Epithelial cell of esophagus (primary cell): ENCODE results near the gene GULP1.
A peak's percentile ranks its signal among the peaks of the same experiment; 100 is the strongest.
"Not testable (repeated sequence)": the region's sequence is repeated elsewhere in the genome, so short reads cannot be mapped to it uniquely, and the experiment has no call there.

Source experiments
- DNase-seq: peaks from one replicate; pipeline ENCODE4 v3.0.0; 2010; ENCODE audit warnings: low read depth
- H3K4me3 ChIP-seq: 2 replicates; pipeline ENCODE4 v1.5.1; 2011; ENCODE audit warnings: mild to moderate bottlenecking, low read length, control low read depth
- TF ChIP-seq, protein P1 (sequence below): IDR thresholded peaks from 2 replicates; pipeline ENCODE4 v1.5.1; 2011; ENCODE audit warnings: low read depth, mild to moderate bottlenecking, low read length, control low read depth, inconsistent platforms; ENCODE audit not compliant: insufficient read depth; ENCODE audit errors: missing control alignments

GULP1 gene

DNA sequence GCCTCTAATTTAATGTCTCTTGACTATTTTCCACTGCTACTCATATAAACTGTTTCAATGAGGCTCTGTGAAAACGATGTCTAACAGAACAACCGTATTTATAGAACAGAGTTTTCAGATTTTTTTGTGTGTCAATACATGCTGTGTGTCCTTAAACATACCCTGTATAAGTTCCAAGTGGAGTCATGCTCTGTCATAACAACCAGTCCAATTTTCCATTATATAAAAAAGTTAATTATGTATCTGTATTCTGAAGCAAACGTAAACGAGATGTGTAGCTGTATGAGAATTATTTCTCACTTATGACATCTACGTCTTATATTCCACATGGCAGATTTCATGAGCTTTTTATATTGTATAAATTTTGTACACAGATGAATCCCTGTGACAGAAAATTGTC lies 13.9 kb upstream of the GULP1 start:
- no peak for DNase-seq
- TF ChIP-seq, protein P1, sequence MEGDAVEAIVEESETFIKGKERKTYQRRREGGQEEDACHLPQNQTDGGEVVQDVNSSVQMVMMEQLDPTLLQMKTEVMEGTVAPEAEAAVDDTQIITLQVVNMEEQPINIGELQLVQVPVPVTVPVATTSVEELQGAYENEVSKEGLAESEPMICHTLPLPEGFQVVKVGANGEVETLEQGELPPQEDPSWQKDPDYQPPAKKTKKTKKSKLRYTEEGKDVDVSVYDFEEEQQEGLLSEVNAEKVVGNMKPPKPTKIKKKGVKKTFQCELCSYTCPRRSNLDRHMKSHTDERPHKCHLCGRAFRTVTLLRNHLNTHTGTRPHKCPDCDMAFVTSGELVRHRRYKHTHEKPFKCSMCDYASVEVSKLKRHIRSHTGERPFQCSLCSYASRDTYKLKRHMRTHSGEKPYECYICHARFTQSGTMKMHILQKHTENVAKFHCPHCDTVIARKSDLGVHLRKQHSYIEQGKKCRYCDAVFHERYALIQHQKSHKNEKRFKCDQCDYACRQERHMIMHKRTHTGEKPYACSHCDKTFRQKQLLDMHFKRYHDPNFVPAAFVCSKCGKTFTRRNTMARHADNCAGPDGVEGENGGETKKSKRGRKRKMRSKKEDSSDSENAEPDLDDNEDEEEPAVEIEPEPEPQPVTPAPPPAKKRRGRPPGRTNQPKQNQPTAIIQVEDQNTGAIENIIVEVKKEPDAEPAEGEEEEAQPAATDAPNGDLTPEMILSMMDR = no peak
- H3K4me3 ChIP-seq = no peak overlapping the region

DNA sequence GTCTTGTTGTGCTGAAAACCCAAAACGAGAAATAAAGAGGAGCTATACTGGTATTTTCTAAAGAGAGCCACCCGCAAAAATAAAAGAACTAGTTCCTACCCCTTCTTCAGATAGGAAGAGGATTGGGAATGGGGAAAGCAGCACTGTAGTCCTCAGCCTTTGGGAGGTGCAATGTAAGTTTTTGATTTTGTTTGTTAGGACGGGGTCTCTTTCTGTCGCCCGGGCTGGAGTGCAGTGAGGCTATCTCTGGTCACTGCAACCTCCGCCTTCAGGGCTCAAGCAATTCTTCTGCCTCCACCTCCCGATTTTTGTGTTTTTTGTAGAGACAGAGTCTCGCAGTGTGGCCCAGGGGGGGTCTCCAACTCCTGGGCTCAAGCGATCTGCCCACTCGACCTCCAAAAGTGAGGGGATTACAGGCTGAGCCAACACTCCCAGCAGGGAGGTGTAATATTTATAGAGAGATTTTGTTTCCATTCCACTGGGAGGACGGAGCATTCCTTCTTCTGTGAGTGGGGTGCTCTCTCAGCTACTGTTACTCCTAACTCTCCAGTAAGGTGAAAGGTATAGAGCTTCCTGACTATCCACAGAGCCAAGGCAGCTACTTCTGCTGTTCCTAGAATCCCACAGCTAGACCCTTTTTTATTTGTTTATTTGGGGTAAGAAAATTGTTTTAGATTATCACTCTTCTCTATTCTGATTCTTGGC lies 13.1 kb upstream of the GULP1 start:
- no peak for DNase-seq
- H3K4me3 ChIP-seq = no peak overlapping the region
- TF ChIP-seq, protein P1 = no peak

DNA sequence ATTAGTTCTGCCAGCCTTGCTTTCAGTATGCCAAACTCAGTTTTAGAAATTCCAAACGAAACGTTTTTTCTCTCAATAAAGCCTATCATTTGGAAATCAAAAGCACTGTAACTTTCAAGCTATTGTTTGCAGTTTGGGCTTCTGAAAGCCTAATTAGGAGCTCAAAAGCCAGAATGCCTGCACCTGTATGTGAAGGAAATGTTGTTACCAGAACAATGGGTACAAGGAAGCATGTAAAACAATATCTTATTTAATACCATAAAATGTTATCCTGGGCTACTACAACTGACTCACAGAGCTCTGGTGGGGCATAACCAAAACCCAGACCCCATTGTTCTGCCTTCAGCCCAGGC lies 12.6 kb upstream of the GULP1 start:
- no peak for DNase-seq
- TF ChIP-seq, protein P1 = no peak
- H3K4me3 ChIP-seq = no peak overlapping the region

DNA sequence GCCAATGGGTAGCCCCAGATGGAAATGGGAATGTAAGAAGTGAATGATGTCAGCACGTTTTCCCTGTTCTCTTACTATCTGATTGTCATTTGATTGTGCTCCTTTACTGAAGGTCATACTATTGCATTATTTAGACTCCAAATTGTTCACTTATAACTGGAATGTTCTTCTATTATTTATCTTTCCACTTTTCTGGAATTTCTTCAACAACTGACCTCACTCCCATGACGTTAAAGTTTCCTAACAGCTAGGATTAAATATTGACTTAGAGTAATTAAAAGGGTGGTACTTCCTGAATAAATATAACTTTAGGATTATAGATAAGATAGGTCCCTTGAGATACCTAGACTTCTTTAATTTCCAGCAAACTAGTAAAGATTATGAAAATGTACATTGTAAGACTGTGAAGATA lies 10.9 kb upstream of the GULP1 start:
- TF ChIP-seq, protein P1 = no peak
- H3K4me3 ChIP-seq = no peak overlapping the region
- no peak for DNase-seq

DNA sequence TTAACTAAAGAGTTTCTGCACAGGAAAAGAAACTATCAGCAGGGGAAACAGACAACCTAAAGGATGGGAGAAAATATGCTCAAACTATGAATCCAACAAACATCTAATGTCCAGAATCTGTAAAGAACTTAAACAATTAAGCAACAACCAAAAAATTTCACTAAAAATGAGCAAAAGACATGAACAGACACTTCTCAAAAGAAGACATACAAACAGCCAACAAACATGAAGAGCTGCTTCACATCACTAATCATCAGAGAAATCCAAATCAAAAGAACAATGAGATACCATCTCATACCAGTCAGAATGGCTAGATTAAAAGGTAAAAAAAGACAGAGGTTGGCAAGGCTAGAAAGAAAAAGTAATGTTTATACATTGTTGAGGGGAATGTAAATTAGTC lies 8.8 kb upstream of the GULP1 start:
- no peak for DNase-seq
- H3K4me3 ChIP-seq = no peak overlapping the region
- TF ChIP-seq, protein P1 = no peak

DNA sequence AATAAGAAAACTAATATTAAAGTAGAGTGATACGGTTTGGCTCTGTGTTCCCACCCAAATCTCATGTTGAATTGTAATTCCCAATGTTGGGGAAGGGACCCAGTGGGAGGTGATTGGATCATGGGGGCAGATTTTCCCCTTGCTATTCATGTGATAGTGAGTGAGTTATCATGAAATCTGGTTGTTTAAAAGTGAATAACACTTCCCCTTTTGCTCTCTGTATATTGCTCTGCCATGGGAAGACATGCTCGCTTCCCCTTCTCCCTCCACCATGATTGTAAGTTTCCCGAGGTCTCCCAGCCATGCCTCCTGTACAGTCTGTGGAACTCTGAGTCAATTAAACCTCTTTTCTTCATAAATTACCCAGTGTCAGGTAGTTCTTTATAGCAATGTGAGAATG lies 7.4 kb upstream of the GULP1 start:
- not testable (repeated sequence) for DNase-seq, H3K4me3 ChIP-seq

DNA sequence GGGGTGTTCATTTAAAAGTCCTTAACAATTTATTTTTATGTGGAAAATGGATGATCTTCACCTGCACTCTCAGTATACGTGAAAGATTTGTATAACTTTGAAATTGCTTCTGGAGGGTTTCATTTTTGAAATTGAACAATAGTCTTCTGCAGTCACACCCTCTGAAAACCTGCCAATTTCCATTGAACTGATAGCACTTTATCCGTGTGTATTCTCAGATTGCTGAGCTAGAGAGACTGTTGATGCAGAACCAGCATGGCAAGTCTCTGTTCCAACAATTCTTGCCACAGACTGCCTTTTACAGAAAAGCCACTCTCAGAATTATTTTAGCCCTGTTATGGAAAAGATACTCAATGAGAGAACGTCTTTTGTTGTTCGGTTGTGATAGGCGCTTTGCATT lies 6.6 kb upstream of the GULP1 start:
- DNase-seq = peak; percentile 6
- no peak overlapping the region for H3K4me3 ChIP-seq
- TF ChIP-seq, protein P1 = no peak

DNA sequence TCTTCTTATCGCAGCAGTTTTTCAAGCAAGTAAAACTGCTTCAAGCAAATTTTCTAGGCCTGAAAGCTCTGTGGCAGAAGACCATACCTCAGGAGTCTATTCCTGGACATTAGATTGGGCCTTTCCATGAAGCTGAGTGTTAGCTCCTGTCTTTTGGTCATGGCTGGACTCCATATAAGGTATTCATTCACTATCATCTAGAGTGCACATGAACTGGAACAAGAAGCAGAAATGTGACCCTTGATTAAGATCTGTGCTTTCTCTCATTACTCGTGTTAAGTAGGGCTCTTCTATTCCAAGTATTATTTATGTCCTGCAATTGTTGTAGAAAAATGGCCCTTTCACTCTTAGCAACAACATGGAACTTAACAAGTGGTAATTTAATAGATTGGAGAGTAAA lies 5.9 kb upstream of the GULP1 start:
- no peak overlapping the region for H3K4me3 ChIP-seq
- TF ChIP-seq, protein P1 = no peak
- DNase-seq = no peak
